HG03280 (cell line): ENCODE results near the gene RIMBP2.

Source experiments
- ATAC-seq: cut with Tn5 transposase; IDR thresholded peaks from one replicate; pipeline ENCODE4 v1.9.1; 2021; ENCODE audit warnings: mild to moderate bottlenecking, moderate library complexity; ENCODE audit not compliant: unreplicated experiment

Gene RIMBP2

DNA sequence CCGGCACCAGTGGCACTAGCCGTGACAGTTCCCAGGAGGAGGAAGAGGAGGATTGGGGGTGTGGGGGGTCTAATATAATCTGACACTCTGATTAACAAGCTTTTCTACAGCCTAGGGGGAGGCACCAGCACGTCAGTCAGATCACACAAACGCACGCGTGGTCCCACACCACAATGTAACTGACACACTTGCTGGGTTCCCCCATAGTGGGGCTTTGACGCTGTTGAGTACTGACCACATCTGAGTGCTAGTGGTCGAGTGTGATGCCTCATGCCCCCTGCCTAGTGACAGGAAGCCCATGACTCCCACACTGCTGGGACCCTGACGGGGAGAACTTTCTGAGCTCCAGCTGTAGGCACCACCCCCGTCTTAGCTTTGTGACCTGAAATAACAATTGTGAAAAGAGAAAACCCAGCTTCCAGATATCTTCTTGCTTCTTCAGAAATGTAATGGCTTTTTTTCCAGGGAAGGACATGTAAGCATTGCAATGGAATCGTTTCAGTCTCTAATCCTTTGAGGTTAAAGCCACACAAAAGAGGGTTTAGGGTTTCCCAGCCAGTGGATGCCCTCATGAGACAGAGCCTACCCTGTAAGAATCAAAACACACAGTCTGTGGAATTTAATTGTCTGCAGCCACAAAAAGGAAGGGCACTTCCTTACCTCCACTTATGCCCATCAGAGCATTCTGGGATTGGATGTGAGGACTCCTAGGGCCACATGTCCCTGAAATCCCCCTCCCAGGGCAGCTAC is 194.5 kb downstream of the RIMBP2 start:
- no peak for ATAC-seq

DNA sequence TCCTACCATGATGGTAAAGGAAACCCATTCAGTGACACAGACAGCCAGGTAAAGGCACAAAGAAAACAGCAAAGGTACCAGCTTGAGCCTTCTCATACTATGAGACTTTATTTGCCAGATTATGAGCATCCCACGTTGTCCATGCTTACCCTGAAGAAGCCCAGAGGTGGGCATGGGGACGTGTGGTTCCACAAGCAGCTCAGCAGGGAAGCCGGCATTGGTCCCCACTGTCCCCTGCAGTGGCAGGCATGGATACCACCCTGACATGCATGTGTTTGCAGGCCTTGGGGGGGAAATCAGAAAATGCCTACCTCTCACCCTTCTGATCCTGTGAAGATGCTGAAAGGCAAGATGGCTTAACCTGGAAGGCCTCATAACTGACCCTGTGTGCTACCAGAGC is 195.3 kb downstream of the RIMBP2 start:
- ATAC-seq, result no peak

DNA sequence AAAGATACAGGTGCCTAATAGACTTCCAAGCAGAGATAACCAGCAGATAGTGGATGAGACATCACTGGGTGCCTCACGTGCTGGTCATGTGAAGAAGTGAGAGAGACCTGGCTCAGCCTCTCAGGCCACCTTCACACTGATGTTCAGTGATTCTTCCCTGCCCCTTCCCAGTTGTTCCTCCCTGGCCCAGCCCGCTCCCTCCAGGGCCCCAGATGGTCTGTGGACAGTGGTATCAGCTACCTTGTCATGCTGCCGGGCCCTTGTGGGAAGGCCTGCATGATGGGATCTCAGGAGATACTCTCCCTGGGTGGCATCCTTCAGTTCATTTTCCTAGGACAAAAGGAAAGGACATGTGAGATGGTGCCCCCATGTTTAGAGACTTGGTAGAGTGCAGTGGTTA is 198.5 kb downstream of the RIMBP2 start:
- no peak for ATAC-seq

DNA sequence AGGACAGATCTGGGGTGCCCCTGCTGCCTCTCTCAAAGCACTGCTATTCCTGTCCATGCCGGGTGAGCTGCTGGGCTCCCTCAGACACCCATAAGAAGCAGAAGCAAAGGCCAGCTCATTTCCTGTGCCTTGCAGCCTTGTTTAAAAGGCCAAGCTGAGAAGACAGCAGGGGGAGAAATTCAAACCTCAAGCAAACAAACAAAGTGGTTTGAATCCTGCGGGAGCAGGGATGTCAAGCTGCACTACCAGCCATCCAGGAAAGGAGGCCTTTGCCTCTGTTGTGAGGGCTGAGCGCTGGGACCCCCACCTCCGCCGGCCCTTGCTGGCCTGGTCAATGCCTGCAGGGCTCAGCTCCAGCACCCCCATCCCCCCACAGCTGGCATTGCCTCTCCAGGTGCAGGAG is 201.9 kb downstream of the RIMBP2 start:
- no peak for ATAC-seq

DNA sequence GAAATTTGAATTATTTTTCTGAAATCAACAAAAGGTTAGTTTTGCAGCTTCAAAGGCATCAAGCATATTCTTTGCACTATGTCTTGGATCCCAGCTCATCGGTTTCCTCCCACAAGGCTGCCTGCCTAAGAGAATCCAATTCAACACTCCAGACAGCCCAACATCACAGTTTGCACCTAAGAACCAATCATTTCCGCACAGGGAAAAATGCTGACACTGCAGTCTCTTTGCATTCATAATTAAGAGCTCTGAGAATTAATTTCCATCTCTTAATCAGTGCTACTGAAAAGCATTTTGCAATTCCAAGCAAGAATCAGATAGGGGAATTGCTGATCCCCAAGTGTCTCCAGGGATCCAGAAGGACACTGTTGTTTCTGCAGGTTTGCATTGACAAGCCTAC is 202.5 kb downstream of the RIMBP2 start:
- ATAC-seq, result no peak

DNA sequence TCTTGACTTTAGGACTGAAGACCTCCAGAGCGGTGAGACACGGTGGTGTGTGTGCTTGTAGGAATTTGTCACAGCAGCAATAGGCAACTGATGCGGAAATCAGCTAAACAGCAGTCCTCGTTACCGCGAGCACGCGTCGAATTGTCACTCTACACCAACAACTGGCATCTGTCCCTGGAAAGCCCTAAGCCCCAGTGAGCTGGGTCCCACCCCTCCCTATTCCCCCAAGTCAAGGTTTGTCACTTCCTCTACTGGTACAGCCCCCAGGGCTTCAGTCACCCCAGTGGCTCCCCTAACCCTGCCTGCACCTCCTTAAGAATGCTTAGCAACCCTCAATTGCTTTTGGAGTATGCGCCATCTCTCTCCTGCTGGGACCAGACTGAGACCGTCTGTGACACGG is 204.8 kb downstream of the RIMBP2 start:
- ATAC-seq, result no peak

DNA sequence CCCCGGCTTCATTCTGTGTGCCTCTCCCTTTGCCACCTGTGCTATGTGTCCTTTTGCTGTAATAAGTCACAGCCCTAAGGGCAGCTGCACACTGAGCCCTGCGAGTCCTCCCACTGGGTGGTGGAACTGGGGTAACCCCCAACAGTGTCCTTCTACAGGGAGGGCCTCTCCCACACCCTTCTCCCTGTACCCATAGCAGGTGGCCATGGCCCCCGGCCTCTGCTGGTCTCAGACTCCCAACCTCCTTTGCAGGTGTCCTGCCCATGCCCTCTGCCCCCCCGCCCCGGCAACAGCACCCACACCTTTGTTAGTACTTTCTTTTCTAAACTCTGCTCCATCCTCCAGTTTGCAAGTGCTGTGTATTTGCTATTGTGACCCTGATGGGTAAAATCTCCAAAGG is 206.6 kb downstream of the RIMBP2 start:
- no peak for ATAC-seq

DNA sequence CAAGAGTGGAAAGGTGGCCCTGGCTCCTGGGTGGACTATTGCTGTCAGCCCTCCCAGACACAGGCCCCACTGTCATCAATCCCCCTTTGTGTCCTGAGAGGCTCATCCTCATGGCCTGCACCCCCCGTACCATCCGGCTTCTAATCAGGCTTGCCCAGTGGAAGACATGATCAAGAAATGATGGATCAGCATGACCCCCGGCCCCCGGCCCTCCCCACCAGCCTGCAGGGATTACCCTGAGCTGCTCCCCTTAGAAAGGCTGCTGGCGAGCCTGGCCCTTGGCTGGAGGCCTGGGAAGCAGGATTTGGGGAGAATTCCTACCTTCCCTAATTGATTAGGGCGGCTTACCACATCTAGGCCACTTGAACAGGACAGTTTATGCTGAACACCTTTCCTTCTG is 207.3 kb downstream of the RIMBP2 start:
- no peak for ATAC-seq

DNA sequence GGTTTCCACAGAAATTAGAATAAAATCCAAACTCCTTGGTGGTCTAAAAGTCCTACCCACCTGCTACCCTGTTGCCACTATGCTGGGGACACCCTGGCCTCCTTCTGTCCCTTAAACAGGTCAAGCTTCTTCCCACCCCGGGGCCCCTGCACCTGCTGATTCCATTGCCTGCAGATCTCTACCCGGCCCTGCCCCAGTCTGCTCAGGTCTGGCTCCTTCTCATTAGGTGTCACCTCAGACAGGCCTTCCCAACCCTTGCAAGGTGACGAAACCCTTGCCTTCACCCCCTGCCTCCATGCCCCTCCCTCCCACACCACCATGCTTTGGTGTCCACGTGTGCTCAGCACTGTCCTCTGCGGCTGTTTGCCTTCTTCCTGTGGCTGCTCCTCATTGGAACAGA is 207.8 kb downstream of the RIMBP2 start:
- no peak for ATAC-seq

DNA sequence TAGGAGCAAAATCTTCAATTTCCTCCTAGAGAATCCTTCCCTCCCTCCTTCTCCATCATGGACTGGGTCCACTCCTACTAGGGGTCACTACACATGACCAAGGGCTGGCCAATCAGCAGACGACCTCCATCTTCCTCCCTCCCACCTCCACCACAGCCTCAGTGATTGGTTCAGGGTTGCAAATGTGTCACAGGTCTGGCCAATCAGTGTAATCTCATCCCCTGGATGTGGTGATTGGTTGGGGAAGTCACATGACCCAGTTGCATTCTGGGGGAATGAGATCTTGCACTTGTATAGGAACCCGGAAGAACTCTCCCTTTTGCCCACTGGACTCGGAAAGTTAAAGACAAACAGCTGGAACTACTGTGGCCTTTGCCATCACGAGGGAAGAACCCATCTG is 209.3 kb downstream of the RIMBP2 start:
- no peak for ATAC-seq

DNA sequence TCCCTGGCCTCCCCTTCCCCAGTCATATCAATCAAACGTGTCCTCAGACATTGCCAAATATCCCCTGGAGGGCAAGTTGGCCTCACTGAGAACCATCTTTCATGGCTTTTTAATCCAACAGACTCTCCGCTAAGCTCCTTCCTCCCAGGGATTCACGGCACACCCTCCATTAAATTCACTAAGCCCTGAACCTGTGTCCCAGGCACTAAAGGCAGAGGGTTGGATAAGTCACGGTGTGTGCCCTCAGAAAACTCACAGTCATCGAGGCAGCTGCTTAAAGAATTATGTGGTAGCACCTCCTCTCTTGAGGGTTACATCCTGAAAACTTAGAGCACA is 211.3 kb downstream of the RIMBP2 start:
- ATAC-seq, result no peak

DNA sequence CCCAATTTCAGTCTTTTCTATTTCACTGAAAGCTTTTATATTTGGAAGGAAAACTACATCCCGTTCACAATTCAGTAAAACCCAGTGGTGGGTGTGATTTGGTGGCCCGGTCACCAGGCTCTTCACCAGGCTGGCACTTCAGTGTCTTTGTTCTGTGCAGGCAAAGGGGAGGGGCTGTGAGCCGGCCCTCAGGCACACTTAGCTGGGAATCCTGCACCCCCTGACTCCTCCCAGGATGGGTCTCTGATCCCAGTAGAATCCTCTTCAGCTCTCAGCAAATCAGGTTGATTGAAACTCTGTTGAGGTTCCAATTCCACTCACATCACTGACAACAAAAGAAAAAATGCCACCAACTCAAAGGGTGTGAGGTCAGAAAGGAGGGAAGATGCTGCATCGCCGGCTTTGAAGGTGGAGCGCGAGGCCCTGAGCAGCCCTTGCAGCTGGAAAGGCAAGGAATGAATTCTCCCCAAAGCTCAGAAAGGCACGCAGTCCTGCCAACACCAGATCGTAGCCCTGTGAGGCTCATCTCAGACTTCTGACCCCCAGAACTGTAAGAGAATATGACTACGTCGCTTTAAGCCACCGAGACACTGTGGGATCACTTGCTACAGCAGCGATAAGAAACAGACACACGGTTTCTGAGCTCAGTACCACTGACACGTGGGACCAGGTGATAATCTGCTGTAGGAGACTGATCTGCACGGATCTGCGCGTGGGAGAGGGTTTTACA is 211.8 kb downstream of the RIMBP2 start:
- ATAC-seq, result no peak

DNA sequence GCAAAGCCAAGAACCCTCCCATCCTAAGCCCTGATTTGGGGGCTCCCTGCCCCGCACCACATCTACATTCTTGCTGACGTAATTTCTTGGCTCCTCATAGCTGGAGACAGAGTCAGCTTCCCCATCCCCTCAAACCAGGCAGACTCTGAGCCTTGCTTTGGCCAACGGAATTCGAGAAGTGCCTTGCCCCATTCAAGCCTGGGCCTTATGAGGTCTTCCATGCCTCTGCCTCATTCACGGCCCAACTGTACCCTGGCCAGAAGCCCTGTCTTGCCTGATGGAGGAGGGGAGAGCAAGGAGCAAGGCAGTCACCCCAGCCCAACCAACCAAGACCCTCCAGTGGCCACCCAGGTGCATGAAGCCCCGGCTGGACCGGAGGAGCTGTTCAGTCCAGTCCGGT is 214.3 kb downstream of the RIMBP2 start:
- ATAC-seq, result no peak

DNA sequence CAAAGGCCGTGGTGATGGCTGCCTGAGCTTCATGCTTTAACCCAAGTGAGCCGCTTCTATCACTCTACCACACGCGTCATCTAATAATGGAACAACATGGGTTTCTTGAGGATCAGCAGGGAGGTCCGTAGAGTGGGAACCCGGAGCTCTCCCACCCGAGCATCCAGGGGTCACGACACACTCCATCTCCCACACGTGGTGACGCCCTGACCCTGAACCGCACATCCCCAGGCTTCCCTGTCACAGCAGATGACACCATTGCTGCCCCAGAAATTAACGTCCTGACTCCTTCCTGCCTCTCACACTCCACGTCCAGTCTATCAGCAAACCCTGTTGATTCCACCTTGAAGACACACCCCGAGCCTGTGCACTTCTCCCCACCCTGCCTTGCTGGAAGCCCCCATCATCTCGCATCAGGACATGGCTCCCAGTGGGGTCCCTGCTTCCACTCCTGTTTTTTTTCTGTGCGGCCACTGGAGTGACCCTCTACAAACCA is 215.2 kb downstream of the RIMBP2 start:
- no peak for ATAC-seq

DNA sequence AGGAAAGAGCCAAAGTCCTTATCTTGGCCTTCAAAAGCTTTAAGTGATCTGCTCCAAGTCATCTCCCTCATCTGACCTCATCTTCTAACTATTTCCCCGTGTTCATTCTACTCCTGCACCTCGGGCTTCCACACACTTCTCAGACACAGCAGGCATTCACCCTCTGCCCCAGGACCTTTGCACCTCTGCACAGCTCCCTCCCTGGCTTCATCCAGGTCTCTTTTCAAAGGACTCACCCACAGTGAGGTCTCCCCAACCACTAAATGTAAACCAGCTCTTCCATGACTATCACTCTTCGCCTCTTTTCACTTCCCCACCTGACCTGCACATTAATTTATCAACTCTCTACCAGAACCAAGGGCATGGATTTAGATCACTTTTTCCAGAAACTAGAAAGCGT is 216.6 kb downstream of the RIMBP2 start:
- no peak for ATAC-seq

DNA sequence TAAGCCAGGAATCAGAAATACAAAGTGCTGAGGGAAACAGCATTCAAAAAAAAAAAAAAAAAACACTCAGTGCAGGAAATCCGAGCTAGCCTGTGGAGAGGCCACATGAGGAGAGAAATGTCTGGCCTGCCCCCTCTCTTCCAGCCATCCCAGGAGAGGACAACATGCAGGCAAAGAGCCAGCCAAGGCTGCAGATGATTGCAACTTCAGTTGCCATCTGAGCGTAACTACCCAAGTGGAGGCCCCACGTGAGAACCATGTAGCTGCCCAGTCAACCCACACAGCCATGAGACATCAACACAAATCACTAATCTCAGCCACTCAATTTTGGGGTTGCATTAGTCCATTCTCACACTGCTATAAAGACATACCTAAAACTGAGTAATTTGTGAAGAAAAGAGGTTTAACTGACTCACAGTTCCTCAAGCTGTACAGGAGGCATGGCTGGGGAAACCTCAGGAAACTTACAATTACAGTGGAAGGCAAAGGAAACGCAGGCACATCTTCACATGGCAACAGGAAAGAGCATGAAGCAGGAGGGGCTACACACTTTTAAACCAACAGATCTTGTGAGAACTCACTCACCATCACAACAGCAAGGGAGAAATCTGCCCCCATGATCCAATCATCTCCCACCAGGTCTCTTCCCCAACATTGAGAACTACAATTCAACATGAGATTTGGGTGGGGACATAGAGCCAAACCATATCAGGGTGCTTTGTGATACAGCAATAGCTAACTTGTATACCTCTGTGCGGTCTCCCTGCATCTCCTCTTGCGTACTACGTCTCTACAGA is 217.3 kb downstream of the RIMBP2 start:
- no peak for ATAC-seq

DNA sequence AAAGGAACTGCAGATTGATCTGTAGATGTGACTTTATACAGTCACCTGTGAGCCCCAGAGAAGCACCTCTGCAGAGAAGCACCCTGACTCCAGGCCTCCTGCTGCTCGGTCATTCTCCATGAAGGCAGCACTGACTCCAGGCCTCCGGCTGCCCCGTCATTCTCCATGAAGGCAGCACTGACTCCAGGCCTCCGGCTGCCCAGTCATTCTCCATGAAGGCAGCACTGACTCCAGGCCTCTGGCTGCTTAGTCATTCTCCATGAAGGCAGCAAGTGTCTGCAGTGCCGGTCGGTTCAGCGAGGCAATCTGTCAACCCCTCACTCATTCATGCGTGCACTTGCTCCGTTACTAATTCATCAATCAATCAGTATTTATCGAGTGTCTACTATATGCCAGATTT is 218.1 kb downstream of the RIMBP2 start:
- ATAC-seq, result no peak

DNA sequence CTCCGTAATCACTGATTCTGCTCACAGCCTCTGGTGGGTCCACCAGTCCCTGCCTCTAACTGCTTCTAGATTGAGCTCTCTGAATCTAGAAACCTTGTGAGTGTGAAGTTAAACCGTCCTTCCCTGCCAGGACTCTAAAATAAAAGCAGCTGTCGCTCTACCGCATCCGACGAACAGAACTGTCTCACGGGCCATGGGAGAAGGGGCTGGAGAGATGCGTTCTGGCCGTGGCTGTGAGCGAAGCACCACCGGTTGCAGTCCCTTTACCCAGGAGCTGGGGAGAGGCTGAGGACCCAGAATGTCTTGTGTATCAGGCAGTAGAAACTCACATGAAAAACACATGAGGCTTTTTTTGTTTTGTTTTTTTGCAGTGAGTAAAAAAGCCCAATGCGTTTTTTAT is 218.8 kb downstream of the RIMBP2 start:
- no peak for ATAC-seq

DNA sequence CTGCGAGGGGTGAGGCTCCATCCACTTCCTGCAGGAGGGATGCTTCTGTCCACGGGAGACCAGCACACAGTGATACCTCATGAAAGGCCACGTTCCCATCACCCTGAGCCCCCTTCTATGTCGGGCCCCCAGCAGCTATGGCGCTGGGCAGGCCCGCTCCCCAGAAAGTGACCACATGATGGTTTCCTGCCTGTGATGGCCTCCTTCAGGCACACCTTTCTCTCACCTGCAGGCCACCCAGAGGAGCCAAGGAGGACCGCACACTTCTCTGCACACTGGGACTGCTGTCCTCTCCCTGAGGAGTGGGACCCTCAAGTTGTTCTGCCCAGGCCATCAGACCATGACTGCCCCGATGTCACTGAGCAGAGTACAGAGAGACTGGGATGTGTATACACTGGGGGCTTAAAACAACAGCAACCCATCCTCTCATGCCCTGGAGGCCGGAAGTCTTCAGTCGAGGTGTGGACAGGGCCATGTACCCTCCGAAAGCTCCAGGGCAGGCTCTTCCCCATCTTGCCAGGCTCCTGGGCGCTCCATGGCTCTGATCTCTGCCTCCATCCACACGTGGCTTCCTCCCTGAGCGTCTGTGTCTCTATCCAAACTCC is 219.5 kb downstream of the RIMBP2 start:
- no peak for ATAC-seq

DNA sequence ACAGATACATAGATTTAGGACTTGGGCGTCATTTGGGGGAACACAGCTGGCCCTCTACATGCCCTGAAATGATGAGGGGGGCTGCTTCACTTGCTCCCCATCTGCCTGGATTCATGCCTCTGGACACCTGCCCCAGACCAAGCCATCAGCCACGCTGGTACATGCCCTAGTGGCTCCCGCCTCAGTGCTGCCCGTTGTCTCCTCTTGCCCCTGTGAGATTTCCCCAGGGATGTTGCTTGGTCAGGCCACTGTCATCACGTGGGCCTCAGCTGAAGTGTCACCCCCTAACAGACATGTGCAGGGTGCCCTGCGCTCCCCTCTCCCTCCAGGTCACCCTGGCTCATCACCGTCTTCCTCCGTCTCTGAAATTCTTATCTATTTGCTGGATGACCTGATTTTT is 220.9 kb downstream of the RIMBP2 start:
- no peak for ATAC-seq

DNA sequence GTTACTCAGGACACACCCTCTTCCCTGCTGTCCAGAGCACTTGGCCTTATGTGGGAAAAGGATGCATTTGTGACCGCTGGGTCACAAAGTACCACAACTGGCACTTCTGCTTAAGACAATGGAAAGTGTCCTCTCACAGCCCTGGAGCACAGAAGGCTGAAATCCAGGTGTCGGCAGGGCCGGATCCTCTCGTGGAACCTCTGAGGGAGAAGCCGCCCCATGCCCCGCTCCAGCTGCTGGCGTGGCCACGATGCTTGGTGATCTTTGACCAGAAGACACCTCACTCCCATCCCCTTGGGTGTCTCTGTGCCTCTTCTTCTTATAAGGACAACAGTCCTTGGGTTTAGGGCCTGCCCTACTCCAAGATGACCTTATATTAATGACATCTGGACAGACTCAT is 221.4 kb downstream of the RIMBP2 start:
- ATAC-seq, result no peak
